HG03025 (cell line): ENCODE results near the gene FICD.
A peak's percentile ranks its signal among the peaks of the same experiment; 100 is the strongest.

Source experiments
- ATAC-seq: cut with Tn5 transposase; IDR thresholded peaks from one replicate; pipeline ENCODE4 v1.9.1; 2021; ENCODE audit warnings: mild to moderate bottlenecking, moderate library complexity; ENCODE audit not compliant: unreplicated experiment, low FRiP score

FICD gene

GRCh38 chr12:108498136-108498535, 16.9 kb upstream of the FICD start:
- no peak for ATAC-seq

- no peak for ATAC-seq
Measured at GRCh38 chr12:108502922-108503321, 12.2 kb upstream of the FICD start.

- no peak for ATAC-seq
Measured at GRCh38 chr12:108505129-108505528, 9.9 kb upstream of the FICD start.

GRCh38 chr12:108507971-108508642, 7.0 kb upstream of the FICD start:
- no peak for ATAC-seq

- ATAC-seq, result no peak
Measured at GRCh38 chr12:108509806-108510205, 5.3 kb upstream of the FICD start.

GRCh38 chr12:108510836-108511235, 4.2 kb upstream of the FICD start:
- ATAC-seq, result no peak

- ATAC-seq, result no peak
Measured at GRCh38 chr12:108511633-108512540, 3.2 kb upstream of the FICD start.

- ATAC-seq, result peak; percentile 15
Measured at GRCh38 chr12:108514468-108514972, 557 bp upstream of the FICD start.

GRCh38 chr12:108515916-108516315, 839 bp downstream of the FICD start:
- no peak for ATAC-seq

GRCh38 chr12:108516511-108517275, 1.6 kb downstream of the FICD start:
- ATAC-seq, result no peak

- ATAC-seq, result no peak
Measured at GRCh38 chr12:108517288-108518100, 2.4 kb downstream of the FICD start.

GRCh38 chr12:108518101-108518715, 3.1 kb downstream of the FICD start:
- ATAC-seq, result no peak

GRCh38 chr12:108518716-108519496, 3.8 kb downstream of the FICD start:
- ATAC-seq, result no peak

GRCh38 chr12:108519558-108519957, 4.5 kb downstream of the FICD start:
- no peak for ATAC-seq

GRCh38 chr12:108523365-108523764, 8.3 kb downstream of the FICD start:
- ATAC-seq, result no peak

- no peak for ATAC-seq
Measured at GRCh38 chr12:108525681-108526080, 10.6 kb downstream of the FICD start.

GRCh38 chr12:108526482-108527165, 11.5 kb downstream of the FICD start:
- no peak for ATAC-seq

GRCh38 chr12:108527166-108527496, 12.1 kb downstream of the FICD start:
- no peak for ATAC-seq
